Measurements from ENCODE around the gene NOS3. TPM values are rescaled to one million over a fixed set of nuclear protein-coding genes. Genes with fewer than 3 reads are reported as not detected.
"Not testable (repeated sequence)": the region's sequence is repeated elsewhere in the genome, so short reads cannot be mapped to it uniquely, and the experiment has no call there.

NOS3 gene
- total and polyA plus RNA-seq, 2 experiments from 2014 or later, result 2.6 to 6.1 TPM

DNA sequence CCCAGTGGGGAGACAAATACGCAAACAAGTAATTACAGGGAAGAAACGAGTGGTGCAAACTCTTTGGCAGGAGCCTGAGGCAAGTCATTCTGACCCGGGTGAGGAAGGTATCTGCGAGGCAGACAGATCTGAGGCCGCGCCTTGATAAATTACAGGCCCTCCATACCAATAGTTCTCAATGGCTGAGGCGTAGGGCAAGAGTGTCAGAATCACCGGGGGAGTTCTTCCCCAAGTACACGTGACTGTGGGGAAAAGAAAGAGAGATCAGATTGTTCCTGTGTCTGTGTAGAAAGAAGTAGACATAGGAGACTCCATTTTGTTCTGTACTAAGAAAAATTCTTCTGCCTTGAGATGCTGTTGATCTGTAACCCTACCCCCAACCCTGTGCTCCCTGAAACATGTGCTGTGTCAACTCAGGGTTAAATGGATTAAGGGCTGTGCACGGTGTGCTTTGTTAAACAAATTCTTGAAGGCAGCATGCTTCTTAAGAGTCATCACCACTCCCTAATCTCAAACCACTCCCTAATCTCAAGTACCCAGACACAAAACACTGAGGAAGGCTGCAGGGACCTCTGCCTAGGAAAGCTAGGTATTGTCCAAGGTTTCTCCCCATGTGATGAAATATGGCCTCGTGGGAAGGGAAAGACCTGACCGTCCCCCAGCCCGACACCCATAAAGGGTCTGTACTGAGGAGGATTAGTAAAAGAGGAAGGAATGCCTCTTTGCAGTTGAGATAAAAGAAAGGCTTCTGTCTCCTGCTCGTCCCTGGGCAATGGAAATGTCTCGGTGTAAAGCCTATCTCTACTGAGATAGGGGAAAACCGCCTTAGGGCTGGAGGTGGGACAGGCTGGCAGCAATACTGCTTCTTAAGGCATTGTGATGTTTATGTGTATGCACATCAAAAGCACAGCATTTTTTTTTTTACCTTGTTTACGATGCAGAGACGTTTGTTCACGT is 36.2 kb downstream of the NOS3 start:
- Histone ChIP-seq H2AFZ (peak overlapping the region; percentile 59; the same call in 1 of the 2 replicates), H3K27me3 (ENCODE audit: insufficient read depth) (peaks cover 16% of the 10 kb centered on the region; the same call in 1 of the 2 replicates), H3K4me2 (peak overlapping the region; percentile 79), H3K27ac (ENCODE audit: low read depth) (0 out of 2 replicates have a peak overlapping the region, but pooled peaks have one; percentile 30), H3K4me3 (peak overlapping the region; percentile 56), H3K4me1 (ENCODE audit: insufficient read depth) (peaks cover 15% of the 10 kb centered on the region)
- H3K79me2 ChIP-seq (replicated peaks; ENCODE audit: insufficient read depth); H3K9me3 Mint-ChIP-seq; H3K27me3 Mint-ChIP-seq (ENCODE audit: insufficient read depth, low read depth, poor library complexity); H3K36me3 ChIP-seq (ENCODE audit: insufficient read depth); H3F3A ChIP-seq (replicated peaks; ENCODE audit: low read depth); H3K36me3 Mint-ChIP-seq (ENCODE audit: low read depth); H4K20me1 ChIP-seq (replicated peaks; ENCODE audit: insufficient read depth); H3K27ac Mint-ChIP-seq; H3K9me2 ChIP-seq (ENCODE audit: insufficient read depth): not testable (repeated sequence)
- peak; percentile 11 for ATAC-seq
- Mint-ChIP-seq H3K4me1 (peaks cover 24% of the 10 kb centered on the region), H3K4me3 (peak overlapping the region; percentile 95)
- peak; percentile 60 for DNase-seq (ENCODE audit: low spot score)

DNA sequence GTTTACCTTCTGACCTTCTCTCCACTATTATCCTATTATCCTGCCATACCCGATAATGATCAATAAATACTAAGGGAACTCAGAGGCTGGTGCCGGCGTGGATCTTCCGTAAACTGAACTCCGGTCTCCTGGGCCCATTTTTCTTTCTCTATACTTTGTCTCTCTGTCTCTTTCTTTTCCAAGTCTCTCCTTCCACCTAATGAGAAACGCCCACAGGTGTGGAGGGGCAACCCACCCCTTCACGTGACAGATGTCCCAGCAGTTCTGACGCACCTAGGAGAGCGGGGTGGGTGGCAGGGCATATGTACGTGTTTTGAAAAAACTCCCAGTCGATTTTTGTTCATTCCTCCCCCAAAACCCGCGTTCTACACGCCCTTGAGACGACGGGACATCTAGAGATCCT is 36.9 kb downstream of the NOS3 start:
- H3K4me3 Mint-ChIP-seq, result peak overlapping the region; percentile 95
- not testable (repeated sequence) for H3K9me3 Mint-ChIP-seq; H3F3A ChIP-seq (replicated peaks; ENCODE audit: low read depth); H3K79me2 ChIP-seq (replicated peaks; ENCODE audit: insufficient read depth); H3K9me2 ChIP-seq (ENCODE audit: insufficient read depth); DNase-seq (ENCODE audit: low spot score); H4K20me1 ChIP-seq (replicated peaks; ENCODE audit: insufficient read depth); ATAC-seq; H3K27me3 Mint-ChIP-seq (ENCODE audit: insufficient read depth, low read depth, poor library complexity); H3K36me3 Mint-ChIP-seq (ENCODE audit: low read depth); H3K36me3 ChIP-seq (ENCODE audit: insufficient read depth)
- H3K4me2 ChIP-seq, result peak overlapping the region; percentile 79
- H3K27ac ChIP-seq (ENCODE audit: low read depth), result peak overlapping the region; percentile 30; the same call in 1 of the 2 replicates
- H3K27ac Mint-ChIP-seq, result peak overlapping the region; percentile 93; the same call in 1 of the 2 replicates
- H3K27me3 ChIP-seq (ENCODE audit: insufficient read depth), result peaks cover 16% of the 10 kb centered on the region; the same call in 1 of the 2 replicates
- H3K4me3 ChIP-seq, result peak overlapping the region; percentile 56
- peaks cover 24% of the 10 kb centered on the region for H3K4me1 Mint-ChIP-seq
- peaks cover 15% of the 10 kb centered on the region for H3K4me1 ChIP-seq (ENCODE audit: insufficient read depth)
- H2AFZ ChIP-seq, result 0 out of 2 replicates have a peak overlapping the region, but pooled peaks have one; percentile 28

DNA sequence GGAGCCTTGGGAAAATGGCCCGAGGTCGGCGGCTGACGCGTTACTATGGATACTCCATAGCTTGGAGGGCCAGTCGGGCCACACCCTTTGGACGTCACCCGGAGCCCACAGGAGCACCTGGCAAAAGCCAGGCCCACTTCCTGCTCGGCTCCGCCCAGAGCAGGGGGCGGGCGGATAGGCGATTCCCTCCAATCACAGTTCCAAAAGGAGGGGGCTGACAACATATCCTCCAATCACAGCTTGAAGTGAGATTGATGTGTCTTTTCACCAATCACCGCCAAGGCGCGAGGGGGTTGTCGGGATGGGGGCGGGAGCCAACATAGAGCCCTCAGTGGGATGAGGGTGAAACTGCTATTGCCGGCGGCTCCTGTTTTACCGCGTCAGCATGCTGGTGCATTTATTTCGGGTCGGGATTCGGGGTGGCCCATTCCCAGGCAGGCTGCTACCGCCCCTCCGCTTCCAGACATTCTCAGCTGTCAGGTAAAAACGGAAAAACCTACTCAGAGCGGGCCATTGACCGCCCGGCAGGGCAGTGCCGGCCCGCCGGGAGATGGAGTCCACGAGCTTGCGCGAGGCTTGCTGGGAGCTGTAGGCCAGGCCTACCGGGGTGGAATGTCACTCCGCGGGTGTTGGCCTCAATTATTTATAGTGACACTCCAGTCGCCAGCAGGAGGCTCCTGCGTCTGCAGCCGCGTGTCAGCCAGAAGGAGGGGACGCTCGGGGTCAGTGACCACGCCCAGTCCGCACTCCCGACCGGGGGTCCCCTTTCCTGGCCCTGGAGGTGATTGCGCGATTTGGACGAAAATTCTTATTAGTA is 37.5 kb downstream of the NOS3 start, which contains the start of gene ABCB8:
ABCB8 (plus strand) TSS at position 320 of the 817 bp plus-strand sequence; CDS start at position 386, 66 bp downstream.
- Mint-ChIP-seq H3K27ac (peak within 1 kb of the TSS; percentile 98), H3K4me3 (peak within 1 kb of the TSS; percentile 95), H3K27me3 (ENCODE audit: insufficient read depth, low read depth, poor library complexity) (peaks cover 4% of the 10 kb centered on the region), H3K9me3 (no peaks in the 10 kb centered on the region), H3K36me3 (ENCODE audit: low read depth) (no peaks in the 10 kb centered on the region; the same call in 2 of the 3 replicates), H3K4me1 (peaks cover 24% of the 10 kb centered on the region)
- peaks cover 16% of the 10 kb centered on the region; the same call in 1 of the 2 replicates for H3K27me3 ChIP-seq (ENCODE audit: insufficient read depth)
- peak; percentile 98 for DNase-seq (ENCODE audit: low spot score)
- no peaks in the 10 kb centered on the region; the same call in 1 of the 2 replicates for H4K20me1 ChIP-seq (replicated peaks; ENCODE audit: insufficient read depth)
- peaks cover 9% of the 10 kb centered on the region; the same call in 1 of the 2 replicates for H3K79me2 ChIP-seq (replicated peaks; ENCODE audit: insufficient read depth)
- TF ChIP-seq, protein P1, sequence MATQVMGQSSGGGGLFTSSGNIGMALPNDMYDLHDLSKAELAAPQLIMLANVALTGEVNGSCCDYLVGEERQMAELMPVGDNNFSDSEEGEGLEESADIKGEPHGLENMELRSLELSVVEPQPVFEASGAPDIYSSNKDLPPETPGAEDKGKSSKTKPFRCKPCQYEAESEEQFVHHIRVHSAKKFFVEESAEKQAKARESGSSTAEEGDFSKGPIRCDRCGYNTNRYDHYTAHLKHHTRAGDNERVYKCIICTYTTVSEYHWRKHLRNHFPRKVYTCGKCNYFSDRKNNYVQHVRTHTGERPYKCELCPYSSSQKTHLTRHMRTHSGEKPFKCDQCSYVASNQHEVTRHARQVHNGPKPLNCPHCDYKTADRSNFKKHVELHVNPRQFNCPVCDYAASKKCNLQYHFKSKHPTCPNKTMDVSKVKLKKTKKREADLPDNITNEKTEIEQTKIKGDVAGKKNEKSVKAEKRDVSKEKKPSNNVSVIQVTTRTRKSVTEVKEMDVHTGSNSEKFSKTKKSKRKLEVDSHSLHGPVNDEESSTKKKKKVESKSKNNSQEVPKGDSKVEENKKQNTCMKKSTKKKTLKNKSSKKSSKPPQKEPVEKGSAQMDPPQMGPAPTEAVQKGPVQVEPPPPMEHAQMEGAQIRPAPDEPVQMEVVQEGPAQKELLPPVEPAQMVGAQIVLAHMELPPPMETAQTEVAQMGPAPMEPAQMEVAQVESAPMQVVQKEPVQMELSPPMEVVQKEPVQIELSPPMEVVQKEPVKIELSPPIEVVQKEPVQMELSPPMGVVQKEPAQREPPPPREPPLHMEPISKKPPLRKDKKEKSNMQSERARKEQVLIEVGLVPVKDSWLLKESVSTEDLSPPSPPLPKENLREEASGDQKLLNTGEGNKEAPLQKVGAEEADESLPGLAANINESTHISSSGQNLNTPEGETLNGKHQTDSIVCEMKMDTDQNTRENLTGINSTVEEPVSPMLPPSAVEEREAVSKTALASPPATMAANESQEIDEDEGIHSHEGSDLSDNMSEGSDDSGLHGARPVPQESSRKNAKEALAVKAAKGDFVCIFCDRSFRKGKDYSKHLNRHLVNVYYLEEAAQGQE (IDR thresholded peaks at IDR 0.05; ENCODE audit: unreplicated experiment), result no peak
- TF ChIP-seq CREB1 (CRISPR knock-in tag; IDR thresholded peaks at IDR 0.05; ENCODE audit: low read depth), result peak; percentile 70
- TF ChIP-seq, protein P2, sequence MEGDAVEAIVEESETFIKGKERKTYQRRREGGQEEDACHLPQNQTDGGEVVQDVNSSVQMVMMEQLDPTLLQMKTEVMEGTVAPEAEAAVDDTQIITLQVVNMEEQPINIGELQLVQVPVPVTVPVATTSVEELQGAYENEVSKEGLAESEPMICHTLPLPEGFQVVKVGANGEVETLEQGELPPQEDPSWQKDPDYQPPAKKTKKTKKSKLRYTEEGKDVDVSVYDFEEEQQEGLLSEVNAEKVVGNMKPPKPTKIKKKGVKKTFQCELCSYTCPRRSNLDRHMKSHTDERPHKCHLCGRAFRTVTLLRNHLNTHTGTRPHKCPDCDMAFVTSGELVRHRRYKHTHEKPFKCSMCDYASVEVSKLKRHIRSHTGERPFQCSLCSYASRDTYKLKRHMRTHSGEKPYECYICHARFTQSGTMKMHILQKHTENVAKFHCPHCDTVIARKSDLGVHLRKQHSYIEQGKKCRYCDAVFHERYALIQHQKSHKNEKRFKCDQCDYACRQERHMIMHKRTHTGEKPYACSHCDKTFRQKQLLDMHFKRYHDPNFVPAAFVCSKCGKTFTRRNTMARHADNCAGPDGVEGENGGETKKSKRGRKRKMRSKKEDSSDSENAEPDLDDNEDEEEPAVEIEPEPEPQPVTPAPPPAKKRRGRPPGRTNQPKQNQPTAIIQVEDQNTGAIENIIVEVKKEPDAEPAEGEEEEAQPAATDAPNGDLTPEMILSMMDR (conservative IDR thresholded peaks at IDR 0.05; ENCODE audit: low read depth in 2 of 2), result peak; percentile 31 to 56
- no peak for TF ChIP-seq ZNF114 (CRISPR knock-in tag; IDR thresholded peaks at IDR 0.05)
- TF ChIP-seq, protein P3, sequence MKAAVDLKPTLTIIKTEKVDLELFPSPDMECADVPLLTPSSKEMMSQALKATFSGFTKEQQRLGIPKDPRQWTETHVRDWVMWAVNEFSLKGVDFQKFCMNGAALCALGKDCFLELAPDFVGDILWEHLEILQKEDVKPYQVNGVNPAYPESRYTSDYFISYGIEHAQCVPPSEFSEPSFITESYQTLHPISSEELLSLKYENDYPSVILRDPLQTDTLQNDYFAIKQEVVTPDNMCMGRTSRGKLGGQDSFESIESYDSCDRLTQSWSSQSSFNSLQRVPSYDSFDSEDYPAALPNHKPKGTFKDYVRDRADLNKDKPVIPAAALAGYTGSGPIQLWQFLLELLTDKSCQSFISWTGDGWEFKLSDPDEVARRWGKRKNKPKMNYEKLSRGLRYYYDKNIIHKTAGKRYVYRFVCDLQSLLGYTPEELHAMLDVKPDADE (IDR thresholded peaks at IDR 0.05), result peak; percentile 88
- H3K9me2 ChIP-seq (ENCODE audit: insufficient read depth), result no peaks in the 10 kb centered on the region
- peak within 1 kb of the TSS; percentile 79 for H3K4me2 ChIP-seq
- H3F3A ChIP-seq (replicated peaks; ENCODE audit: low read depth), result no peaks in the 10 kb centered on the region
- peak within 1 kb of the TSS; percentile 63 for H3K4me3 ChIP-seq
- peak within 1 kb of the TSS; percentile 30; the same call in 1 of the 2 replicates for H3K27ac ChIP-seq (ENCODE audit: low read depth)
- peak; percentile 94 for ATAC-seq
- 0 out of 2 replicates have a peak within 1 kb of the TSS, but pooled peaks have one; percentile 45 for H2AFZ ChIP-seq
- no peaks in the 10 kb centered on the region for H3K36me3 ChIP-seq (ENCODE audit: insufficient read depth)
- peaks cover 15% of the 10 kb centered on the region for H3K4me1 ChIP-seq (ENCODE audit: insufficient read depth)

Measured in GM23338 (cell line).